Measurements from ENCODE around the gene CHDH. TPM values are rescaled to one million over a fixed set of nuclear protein-coding genes. Genes with fewer than 3 reads are reported as not detected.

CHDH gene
- total and polyA plus RNA-seq, 2 donors (not counting 3 experiments of a cell fraction or from before 2014, with no cell fraction given) = 0.04 to 0.06 TPM

DNA sequence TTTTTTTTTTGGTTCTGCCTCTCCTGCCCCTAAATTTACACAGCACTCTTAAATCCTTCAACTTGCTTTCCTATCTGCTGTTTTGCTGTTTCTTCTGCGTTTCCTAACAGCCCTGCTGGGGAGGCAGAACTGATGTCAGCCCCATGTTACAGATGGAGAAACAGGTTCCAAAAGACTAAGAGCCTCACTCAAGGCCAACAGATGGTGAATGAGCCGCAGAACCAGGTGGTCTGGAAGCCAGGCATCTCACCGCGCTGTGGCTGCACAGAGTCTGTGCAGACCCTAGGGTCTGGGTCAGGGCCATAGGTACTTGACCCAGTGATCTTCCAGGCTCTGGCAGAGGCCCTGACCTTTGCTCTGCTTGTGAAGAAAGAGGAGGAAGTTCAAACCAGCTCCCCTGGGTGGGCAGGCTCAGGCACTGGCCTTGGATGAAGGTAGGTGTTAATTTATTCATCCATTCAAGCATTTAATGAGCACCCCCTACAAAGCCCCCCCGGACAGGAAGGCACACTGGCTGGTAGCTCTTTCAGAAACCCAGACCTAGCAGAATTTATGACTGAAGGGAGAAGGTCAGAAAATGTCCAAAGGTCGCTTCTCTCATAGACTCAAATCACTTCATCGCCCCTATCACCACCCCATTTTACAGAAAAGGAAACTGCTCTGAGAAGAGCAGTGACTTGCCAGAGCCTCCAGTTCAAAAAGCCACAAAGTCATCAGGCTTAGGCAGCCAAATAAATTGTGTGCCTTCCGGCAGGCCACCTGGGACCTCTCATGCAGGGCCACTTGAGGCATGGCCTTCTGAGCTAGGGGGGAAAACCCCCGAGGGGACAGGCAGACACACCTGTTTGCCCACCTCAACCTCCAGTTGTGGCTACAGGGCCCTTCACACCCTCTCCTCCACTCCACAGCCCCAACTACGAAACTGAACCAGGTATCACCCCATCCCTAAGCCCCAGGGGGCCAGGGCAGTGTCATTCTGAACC is 2.7 kb downstream of the CHDH start:
- H3K27ac ChIP-seq (ENCODE audit: insufficient read depth, low read depth, low read length) = no peak overlapping the region
- H3K4me3 ChIP-seq (replicated peaks in 1 of 3; ENCODE audit: insufficient read depth in 1 of 3, low read depth in 1 of 3, low read length in 3 of 3) = no peak overlapping the region
- H3K9ac ChIP-seq (replicated peaks; ENCODE audit: extremely low read depth, insufficient read depth, low read length) = no peak overlapping the region
- intact Hi-C loops (cut with micrococcal nuclease) = no loop called here
- dilution Hi-C loops (cut with MboI; ENCODE audit: extremely low pct_ligation_motif_present, low sequenced_read_pairs) = no loop called here
- no peaks in the 10 kb centered on the region for H3K4me1 ChIP-seq (ENCODE audit: control insufficient read depth, extremely low read depth, insufficient read depth, low read length)
- H3K79me2 ChIP-seq (ENCODE audit: control insufficient read depth, insufficient read depth, low read length) = no peaks in the 10 kb centered on the region
- CTCF ChIA-PET = no interaction called here
- H3K9me1 ChIP-seq (replicated peaks; ENCODE audit: control insufficient read depth, extremely low read depth, insufficient read depth, low read length) = no peaks in the 10 kb centered on the region
- peaks cover 27 to 32% of the 10 kb centered on the region in 2 experiments for H3K27me3 ChIP-seq (ENCODE audit: control insufficient read depth in 2 of 2, insufficient read depth in 2 of 2, low read length in 2 of 2)
- no TSS peak for BruUV-seq (replicated peaks)
- no peaks in the 10 kb centered on the region for H3K36me3 ChIP-seq (ENCODE audit: control insufficient read depth in 2 of 2, extremely low read depth in 1 of 2, insufficient read depth in 2 of 2, low read length in 2 of 2)
- DNase-seq (ENCODE audit: low read depth, low spot score) (no peak), FAIRE-seq (no peak)
- H2AFZ ChIP-seq (ENCODE audit: low read depth, low read length) = no peak overlapping the region
- no peak for TF ChIP-seq EZH2 (IDR thresholded peaks at IDR 0.05; ENCODE audit: borderline replicate concordance, low read depth, low read length, severe bottlenecking)
- no peak for TF ChIP-seq POLR2AphosphoS5 (IDR thresholded peaks at IDR 0.05; ENCODE audit: insufficient read depth, low read depth, low read length)
- TF ChIP-seq POLR2A (IDR thresholded peaks at IDR 0.05; ENCODE audit: low read depth, low read length) = no peak
- TF ChIP-seq, protein P1, sequence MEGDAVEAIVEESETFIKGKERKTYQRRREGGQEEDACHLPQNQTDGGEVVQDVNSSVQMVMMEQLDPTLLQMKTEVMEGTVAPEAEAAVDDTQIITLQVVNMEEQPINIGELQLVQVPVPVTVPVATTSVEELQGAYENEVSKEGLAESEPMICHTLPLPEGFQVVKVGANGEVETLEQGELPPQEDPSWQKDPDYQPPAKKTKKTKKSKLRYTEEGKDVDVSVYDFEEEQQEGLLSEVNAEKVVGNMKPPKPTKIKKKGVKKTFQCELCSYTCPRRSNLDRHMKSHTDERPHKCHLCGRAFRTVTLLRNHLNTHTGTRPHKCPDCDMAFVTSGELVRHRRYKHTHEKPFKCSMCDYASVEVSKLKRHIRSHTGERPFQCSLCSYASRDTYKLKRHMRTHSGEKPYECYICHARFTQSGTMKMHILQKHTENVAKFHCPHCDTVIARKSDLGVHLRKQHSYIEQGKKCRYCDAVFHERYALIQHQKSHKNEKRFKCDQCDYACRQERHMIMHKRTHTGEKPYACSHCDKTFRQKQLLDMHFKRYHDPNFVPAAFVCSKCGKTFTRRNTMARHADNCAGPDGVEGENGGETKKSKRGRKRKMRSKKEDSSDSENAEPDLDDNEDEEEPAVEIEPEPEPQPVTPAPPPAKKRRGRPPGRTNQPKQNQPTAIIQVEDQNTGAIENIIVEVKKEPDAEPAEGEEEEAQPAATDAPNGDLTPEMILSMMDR (IDR thresholded peaks at IDR 0.05; ENCODE audit: extremely low read depth in 1 of 2, insufficient read depth in 1 of 2, low read depth in 1 of 2, low read length in 2 of 2) = no peak
- TF ChIP-seq MAX (IDR thresholded peaks at IDR 0.05; ENCODE audit: insufficient read depth, insufficient read length) = no peak
- TF ChIP-seq MYC (IDR thresholded peaks at IDR 0.05; ENCODE audit: low read depth, low read length) = no peak
- no peak for TF ChIP-seq GATA2 (IDR thresholded peaks at IDR 0.05; ENCODE audit: insufficient read depth, insufficient read length, low read depth, low read length)
- TF ChIP-seq JUN (IDR thresholded peaks at IDR 0.05; ENCODE audit: borderline replicate concordance, insufficient read depth, insufficient read length, low read depth) = no peak
- no peak for TF ChIP-seq FOS (IDR thresholded peaks at IDR 0.05; ENCODE audit: borderline replicate concordance, insufficient read depth, low read length)
- H3K9me3 ChIP-seq (replicated peaks; ENCODE audit: control insufficient read depth, insufficient read depth, low read length) = no peaks in the 10 kb centered on the region
- POLR2A ChIA-PET = no interaction called here
- H4K20me1 ChIP-seq (replicated peaks; ENCODE audit: control insufficient read depth, extremely low read depth, insufficient read depth, low read length) = no peaks in the 10 kb centered on the region
- no peak overlapping the region for H3K4me2 ChIP-seq (ENCODE audit: insufficient read depth, low read length)
